H54 (cell line): ENCODE results near the gene LGALS3BP.
"Not testable (repeated sequence)": the region's sequence is repeated elsewhere in the genome, so short reads cannot be mapped to it uniquely, and the experiment has no call there.

Source experiments
- DNase-seq: peaks from one replicate; pipeline ENCODE4 v3.0.0; 2011; ENCODE audit warnings: low spot score, mixed read lengths; ENCODE audit not compliant: insufficient read length
- FAIRE-seq: peaks from 3 replicates; lab custom pipeline; 2011; peaks lifted over from hg19 to GRCh38; lab: Jason Lieb, UNC
- POLR2A ChIP-seq: IDR thresholded peaks from 2 replicates; pipeline ENCODE4 v1.6.1; 2011; ENCODE audit warnings: low read depth, mild to moderate bottlenecking, low read length

The LGALS3BP gene

GRCh38 chr17:78973196-78973595 lies 6.5 kb downstream of the LGALS3BP start:
- DNase-seq, result no peak
- no peak for FAIRE-seq
- no peak for TF ChIP-seq POLR2A

- TF ChIP-seq POLR2A, result no peak; the same call in 1 of the 2 replicates
- FAIRE-seq, result no peak
- DNase-seq, result no peak
Measured at GRCh38 chr17:78972507-78973105, 7.1 kb downstream of the LGALS3BP start.

- no peak for TF ChIP-seq POLR2A
- FAIRE-seq, result no peak
- DNase-seq, result no peak
Measured at GRCh38 chr17:78971756-78972506, 7.8 kb downstream of the LGALS3BP start.

- DNase-seq, result peak; percentile 66
- no peak for FAIRE-seq
- TF ChIP-seq POLR2A, result peak; percentile 21; the same call in 1 of the 2 replicates
Measured at GRCh38 chr17:78970834-78971755, 8.6 kb downstream of the LGALS3BP start.

GRCh38 chr17:78969865-78970264 lies 9.9 kb downstream of the LGALS3BP start:
- no peak for FAIRE-seq
- no peak for TF ChIP-seq POLR2A
- no peak for DNase-seq

- no peak for DNase-seq
- no peak for FAIRE-seq
- TF ChIP-seq POLR2A, result no peak
Measured at GRCh38 chr17:78967782-78968362, 11.9 kb downstream of the LGALS3BP start.

- TF ChIP-seq POLR2A, result no peak
- FAIRE-seq (no peak), DNase-seq (no peak)
Measured at GRCh38 chr17:78966910-78967600, 12.7 kb downstream of the LGALS3BP start.

- DNase-seq (no peak), FAIRE-seq (no peak)
- TF ChIP-seq POLR2A, result no peak
Measured at GRCh38 chr17:78966123-78966813, 13.5 kb downstream of the LGALS3BP start.

- DNase-seq (no peak), FAIRE-seq (no peak)
- no peak for TF ChIP-seq POLR2A
Measured at GRCh38 chr17:78965491-78965924, 14.2 kb downstream of the LGALS3BP start.

GRCh38 chr17:78963378-78963777 lies 16.3 kb downstream of the LGALS3BP start:
- no peak for TF ChIP-seq POLR2A
- no peak for FAIRE-seq
- no peak for DNase-seq

GRCh38 chr17:78962984-78963348 lies 16.8 kb downstream of the LGALS3BP start:
- not testable (repeated sequence) for FAIRE-seq, DNase-seq

GRCh38 chr17:78962345-78962983 lies 17.3 kb downstream of the LGALS3BP start:
- DNase-seq (no peak), FAIRE-seq (no peak)
- no peak for TF ChIP-seq POLR2A
